ENCODE data around the gene POLR3E. TPM values are rescaled to one million over a fixed set of nuclear protein-coding genes. Genes with fewer than 3 reads are reported as not detected.

Gene POLR3E
- total RNA-seq (98.4 and 101 TPM in 2 replicates), polyA plus RNA-seq (94.4 and 97.1 TPM in 2 replicates), polyA minus RNA-seq (60.9 and 62.1 TPM in 2 replicates)
- 48.4 TPM for total RNA-seq (2013)

- H3K9me3 Mint-ChIP-seq (ENCODE audit: insufficient read depth), result no peaks in the 10 kb centered on the region
- Histone ChIP-seq H3K9me3 (ENCODE audit: control extremely low read depth in 1 of 3, control insufficient read depth in 2 of 3, insufficient read depth in 1 of 3, low read length in 2 of 3) (no peaks in the 10 kb centered on the region), H3K4me2 (replicated peaks; ENCODE audit: low read depth, low read length, poor library complexity, severe bottlenecking) (peak within 1 kb of the TSS; percentile 83), H2AFZ (ENCODE audit: insufficient read depth, low read depth, low read length, poor library complexity, severe bottlenecking) (peak within 1 kb of the TSS; percentile 80), H3K4me1 (ENCODE audit: control insufficient read depth in 2 of 2, insufficient read depth in 2 of 2, low read length in 2 of 2) (peaks cover 18 to 35% of the 10 kb centered on the region in 2 donors), H3K79me2 (ENCODE audit: control insufficient read depth, insufficient read depth, low read length) (peaks cover 35% of the 10 kb centered on the region), H3K27me3 (replicated peaks in 1 of 4; ENCODE audit: control extremely low read depth in 1 of 4, control insufficient read depth in 3 of 4, insufficient read depth in 4 of 4, low read length in 3 of 4) (no peaks in the 10 kb centered on the region), H3K27ac (ENCODE audit: low read length in 2 of 2) (peak within 1 kb of the TSS; percentile 93 to 94), H4K20me1 (ENCODE audit: control insufficient read depth, insufficient read depth, low read length, poor library complexity, severe bottlenecking) (peaks cover 31% of the 10 kb centered on the region), H3K9ac (ENCODE audit: low read length) (peak within 1 kb of the TSS; percentile 84), H3K4me3 (ENCODE audit: control extremely low read depth in 1 of 5, extremely low read depth in 1 of 5, insufficient read depth in 1 of 5, low read depth in 2 of 5, low read length in 4 of 5) (peak within 1 kb of the TSS; percentile 73 to 97 (median 91)), H3K36me3 (replicated peaks in 1 of 2; ENCODE audit: control extremely low read depth in 1 of 2, control insufficient read depth in 1 of 2, extremely low read depth in 1 of 2, insufficient read depth in 2 of 2, low read length in 1 of 2) (peaks cover 5 to 10% of the 10 kb centered on the region in 2 experiments)
- peak; percentile 86 for TF ChIP-seq CTCF (IDR thresholded peaks at IDR 0.05)
- no peak for TF ChIP-seq EZH2 (IDR thresholded peaks at IDR 0.05; ENCODE audit: borderline replicate concordance, insufficient read depth, low read depth, low read length, poor library complexity, severe bottlenecking)
- DNase-seq, result peak; percentile 100
- H3K4me1 Mint-ChIP-seq, result peaks cover 40% of the 10 kb centered on the region
- WGBS (ENCODE audit: insufficient coverage), result under 1% methylated on average over 76 of the region's 76 CpGs
- intact Hi-C loops (cut with micrococcal nuclease), result loop anchor here (1.0 to 5.0 kb wide), 10 partner anchors 77 to 1140 kb away; partner anchors contain the start of genes CDR2, EEF2K, LDAF1 and PDZD9
- no peaks in the 10 kb centered on the region for H3K27me3 Mint-ChIP-seq
- peak; percentile 95 for ATAC-seq (ENCODE audit: low read depth)
- ChIA-PET POLR2A (interaction anchor here (0.6 to 2.3 kb wide), 5 partner anchors 18 to 344 kb away, joined by 3 to 15 read pairs (median 3); partner anchors contain the start of genes EEF2K and UQCRC2), CTCF (interaction anchor here (0.7 to 6.8 kb wide), 18 partner anchors 55 to 299 kb away, joined by 3 to 53 read pairs (median 6); partner anchors contain the start of genes EEF2K, MOSMO and PDZD9)
- H3K27ac Mint-ChIP-seq, result peak within 1 kb of the TSS; percentile 99
- H3K4me3 Mint-ChIP-seq, result peak within 1 kb of the TSS; percentile 91
Observed at GRCh38 chr16:22297114-22297870, at the start of gene POLR3E. Gene POLR3E (plus strand): TSS chr16:22297409. CDS start chr16:22302969, 5,560 bp downstream.

Measured in B cell (primary cell).